AML-193 (cell line): Measurements from ENCODE around the gene DHX57.

Source experiments
- DNase-seq, 2 experiments: peaks; one replicate each; lab custom pipeline; 2025; lab: John Stamatoyannopoulos, UW

Gene DHX57, protein sequence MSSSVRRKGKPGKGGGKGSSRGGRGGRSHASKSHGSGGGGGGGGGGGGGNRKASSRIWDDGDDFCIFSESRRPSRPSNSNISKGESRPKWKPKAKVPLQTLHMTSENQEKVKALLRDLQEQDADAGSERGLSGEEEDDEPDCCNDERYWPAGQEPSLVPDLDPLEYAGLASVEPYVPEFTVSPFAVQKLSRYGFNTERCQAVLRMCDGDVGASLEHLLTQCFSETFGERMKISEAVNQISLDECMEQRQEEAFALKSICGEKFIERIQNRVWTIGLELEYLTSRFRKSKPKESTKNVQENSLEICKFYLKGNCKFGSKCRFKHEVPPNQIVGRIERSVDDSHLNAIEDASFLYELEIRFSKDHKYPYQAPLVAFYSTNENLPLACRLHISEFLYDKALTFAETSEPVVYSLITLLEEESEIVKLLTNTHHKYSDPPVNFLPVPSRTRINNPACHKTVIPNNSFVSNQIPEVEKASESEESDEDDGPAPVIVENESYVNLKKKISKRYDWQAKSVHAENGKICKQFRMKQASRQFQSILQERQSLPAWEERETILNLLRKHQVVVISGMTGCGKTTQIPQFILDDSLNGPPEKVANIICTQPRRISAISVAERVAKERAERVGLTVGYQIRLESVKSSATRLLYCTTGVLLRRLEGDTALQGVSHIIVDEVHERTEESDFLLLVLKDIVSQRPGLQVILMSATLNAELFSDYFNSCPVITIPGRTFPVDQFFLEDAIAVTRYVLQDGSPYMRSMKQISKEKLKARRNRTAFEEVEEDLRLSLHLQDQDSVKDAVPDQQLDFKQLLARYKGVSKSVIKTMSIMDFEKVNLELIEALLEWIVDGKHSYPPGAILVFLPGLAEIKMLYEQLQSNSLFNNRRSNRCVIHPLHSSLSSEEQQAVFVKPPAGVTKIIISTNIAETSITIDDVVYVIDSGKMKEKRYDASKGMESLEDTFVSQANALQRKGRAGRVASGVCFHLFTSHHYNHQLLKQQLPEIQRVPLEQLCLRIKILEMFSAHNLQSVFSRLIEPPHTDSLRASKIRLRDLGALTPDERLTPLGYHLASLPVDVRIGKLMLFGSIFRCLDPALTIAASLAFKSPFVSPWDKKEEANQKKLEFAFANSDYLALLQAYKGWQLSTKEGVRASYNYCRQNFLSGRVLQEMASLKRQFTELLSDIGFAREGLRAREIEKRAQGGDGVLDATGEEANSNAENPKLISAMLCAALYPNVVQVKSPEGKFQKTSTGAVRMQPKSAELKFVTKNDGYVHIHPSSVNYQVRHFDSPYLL (N-terminal part only)

GRCh38 chr2:38875576-38876367, at the start of gene DHX57, which contains the start of gene MORN2:
Gene DHX57, minus strand, starts transcription at chr2:38875934. Its CDS starts 7,529 bp downstream, at chr2:38868405.
Gene MORN2, plus strand, starts transcription at chr2:38875976.
- DNase-seq = peak; percentile 55 to 72

DNA sequence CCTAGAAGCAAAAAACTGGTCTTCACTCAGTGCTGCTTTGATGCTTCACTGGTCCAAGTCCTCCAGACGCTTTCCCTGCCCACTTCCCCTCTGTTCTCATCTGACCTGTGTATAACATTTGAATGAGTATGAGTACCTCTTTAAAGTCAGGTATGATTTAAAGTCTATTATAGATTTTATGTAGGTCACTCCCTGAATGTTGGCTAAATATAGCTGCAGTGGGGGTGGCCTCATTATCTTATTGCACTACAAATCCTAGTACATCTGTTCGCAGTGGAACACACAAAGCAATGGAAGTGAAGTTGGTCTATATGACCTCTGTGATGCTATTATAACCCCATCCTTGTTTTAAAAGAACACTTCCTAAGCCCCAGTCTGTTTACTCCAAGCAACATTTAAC, 47.2 kb upstream of the DHX57 start:
- DNase-seq = no peak

- no peak for DNase-seq
These were observed 46.7 kb upstream of the DHX57 start for GRCh38 chr2:38922389-38922788.

DNA sequence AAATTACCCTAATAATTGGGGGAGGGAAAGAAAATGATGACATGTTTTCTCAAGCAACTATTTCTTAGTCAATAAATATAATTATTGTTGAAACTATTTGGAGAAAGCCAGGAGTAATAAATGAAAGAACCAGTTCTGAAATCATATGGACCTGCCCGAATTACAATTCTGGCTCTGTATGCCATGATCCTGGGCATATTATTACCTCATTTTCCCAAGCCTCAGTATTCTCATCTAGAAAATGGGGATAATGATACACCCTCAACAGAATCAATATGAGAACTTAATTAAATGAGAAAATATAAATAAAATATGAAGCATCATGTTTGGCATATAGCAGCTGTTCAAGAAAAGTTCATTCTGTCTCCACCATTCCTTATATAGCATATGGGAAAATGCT, 36.9 kb upstream of the DHX57 start:
- no peak for DNase-seq

- DNase-seq = no peak
These were observed 35.5 kb upstream of the DHX57 start for GRCh38 chr2:38911191-38911590.

- DNase-seq = no peak
These were observed 34.1 kb upstream of the DHX57 start for GRCh38 chr2:38909872-38910271.

GRCh38 chr2:38907743-38908562, 32.2 kb upstream of the DHX57 start:
- DNase-seq = no peak

DNA sequence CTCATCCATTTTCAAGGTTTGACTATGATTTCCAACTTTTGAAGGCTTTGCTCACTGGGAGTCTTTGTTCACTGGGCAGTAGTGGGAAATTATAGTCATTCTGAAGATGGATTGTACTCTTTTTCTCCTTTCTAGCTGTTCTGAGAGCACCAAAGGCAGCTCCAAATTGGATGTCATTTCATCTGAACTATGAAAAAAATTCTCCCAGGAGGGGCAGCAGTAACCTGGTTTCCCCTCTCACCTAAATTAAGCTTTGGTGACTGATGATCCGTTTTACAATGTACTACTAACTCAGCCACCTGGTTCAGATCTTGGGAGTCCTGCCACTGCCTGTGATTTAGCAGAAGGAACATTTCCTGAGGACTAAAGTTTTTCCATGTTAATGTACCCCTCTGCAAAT, 31.5 kb upstream of the DHX57 start:
- no peak for DNase-seq

GRCh38 chr2:38905251-38905650, 29.5 kb upstream of the DHX57 start:
- DNase-seq = no peak

- DNase-seq = no peak
These were observed 25.0 kb upstream of the DHX57 start for GRCh38 chr2:38900726-38901125.

GRCh38 chr2:38898256-38898655, 22.5 kb upstream of the DHX57 start:
- no peak for DNase-seq

DNA sequence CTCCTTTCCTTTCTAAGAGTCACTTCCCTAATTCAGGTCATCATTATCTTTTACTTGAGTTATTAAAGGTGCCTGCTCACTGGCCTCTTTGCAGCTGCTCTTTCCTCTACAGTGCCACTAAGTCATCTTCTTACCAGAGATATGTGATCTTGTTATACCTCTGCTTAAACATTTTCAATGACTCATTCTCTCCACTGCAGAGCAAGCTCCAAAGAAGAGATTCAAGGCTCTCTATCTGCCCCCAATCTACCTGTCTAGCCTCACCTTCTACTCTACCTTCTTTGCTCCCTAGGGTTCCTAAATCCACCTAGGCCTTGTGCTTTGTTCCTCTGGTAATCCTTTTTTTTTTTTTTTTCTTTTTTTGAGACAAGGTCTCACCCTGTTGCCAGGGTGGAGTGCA, 17.1 kb upstream of the DHX57 start:
- no peak for DNase-seq

DNA sequence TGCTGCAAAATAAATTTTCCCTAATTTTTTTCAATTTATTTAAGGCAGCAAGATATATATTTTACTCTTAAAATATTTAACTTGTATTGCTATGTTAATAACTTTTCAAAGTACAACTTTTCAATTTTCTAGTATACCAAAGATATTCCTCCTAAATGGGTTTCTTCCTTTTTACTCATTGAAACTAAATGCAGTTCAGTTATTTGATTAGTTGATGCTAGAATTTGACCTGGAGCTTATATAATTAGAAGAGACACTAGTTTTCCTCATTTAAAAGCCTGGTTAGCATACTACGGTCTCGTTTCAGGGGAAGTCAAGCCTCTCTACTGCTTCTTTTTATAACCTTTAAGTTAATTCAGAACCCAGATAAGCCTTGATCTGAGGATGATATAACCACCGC, 13.8 kb upstream of the DHX57 start, which contains the start of gene ARHGEF33:
TSS of gene ARHGEF33 (plus strand) at position 301 of the 400 bp plus-strand sequence. CDS start 29,573 bp downstream, outside the sequence.
- DNase-seq = no peak

DNA sequence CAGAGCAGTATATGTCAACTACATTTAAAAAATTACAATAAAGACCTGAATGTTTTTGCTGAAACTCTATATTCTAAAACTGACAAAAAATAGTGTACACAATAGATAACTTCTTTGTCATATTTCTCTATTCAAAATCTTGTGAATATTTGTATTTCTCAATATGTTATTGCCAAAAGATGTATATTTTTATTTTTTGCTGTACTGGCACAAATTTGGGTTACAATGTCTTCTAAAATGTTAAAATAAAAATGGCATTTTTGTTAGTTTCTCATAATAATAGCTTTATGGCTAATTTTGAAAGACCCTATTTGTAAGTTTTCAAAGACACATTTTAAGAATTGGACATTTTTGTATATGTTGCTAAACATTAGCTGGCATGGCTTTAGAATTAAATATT, 13.3 kb upstream of the DHX57 start:
- DNase-seq = no peak

- no peak for DNase-seq
These were observed 12.3 kb upstream of the DHX57 start for GRCh38 chr2:38887902-38888554.

DNA sequence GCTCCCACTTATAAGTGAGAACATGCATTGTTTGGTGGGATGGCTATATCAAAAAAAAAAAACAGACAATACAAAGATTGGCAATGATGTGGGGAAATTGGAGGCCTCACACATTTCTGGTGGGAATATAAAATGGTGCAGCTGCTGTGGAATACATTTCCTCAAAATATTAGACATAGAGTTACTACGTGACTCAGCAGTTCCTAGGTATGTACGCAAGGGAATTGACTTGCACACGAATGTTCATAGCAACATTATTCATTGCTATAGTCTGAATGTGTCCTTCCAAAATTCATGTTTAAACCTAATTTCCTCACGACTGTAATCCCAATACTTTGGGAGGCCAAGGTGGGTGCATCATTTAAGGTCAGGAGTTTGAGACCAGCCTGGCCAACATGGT, 11.6 kb upstream of the DHX57 start:
- DNase-seq = no peak

DNA sequence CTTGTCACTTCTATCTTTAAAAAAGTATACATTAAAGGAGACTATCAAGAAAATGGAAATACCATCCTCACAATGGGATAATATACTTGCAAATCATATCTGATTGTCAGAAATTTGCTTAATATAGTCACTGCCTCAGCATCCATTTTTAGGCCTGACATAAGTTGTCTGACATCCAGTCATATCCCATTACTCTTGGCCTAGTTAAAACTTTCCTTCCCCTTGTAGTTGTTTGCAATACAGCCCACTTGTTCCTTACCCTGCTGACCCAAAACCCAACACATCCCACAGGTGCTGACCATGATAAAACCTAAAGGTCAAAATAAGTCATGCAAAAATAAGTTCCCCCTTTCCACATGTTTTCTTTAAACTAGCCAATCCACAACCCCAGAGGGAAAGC, 10.3 kb upstream of the DHX57 start:
- no peak for DNase-seq

DNA sequence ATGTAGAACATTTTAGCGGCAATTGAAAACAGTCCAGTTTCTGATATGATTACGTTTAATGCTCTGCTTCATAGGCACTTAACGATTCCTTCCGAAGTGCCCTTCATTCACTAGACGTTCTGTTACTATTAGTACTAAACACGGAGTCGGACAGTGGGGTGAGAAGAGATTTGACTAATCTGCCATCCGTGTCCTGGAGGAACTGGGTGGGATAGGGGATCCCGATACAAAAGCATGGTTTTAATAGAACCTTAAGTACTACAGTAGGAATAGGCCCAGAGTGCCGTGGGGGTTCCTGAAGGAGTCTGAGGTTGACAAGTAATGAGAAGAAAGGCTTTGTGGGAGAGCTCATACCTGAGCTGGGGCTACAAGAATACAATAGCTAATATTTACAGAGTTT, 673 bp upstream of the DHX57 start:
- DNase-seq = no peak

DNA sequence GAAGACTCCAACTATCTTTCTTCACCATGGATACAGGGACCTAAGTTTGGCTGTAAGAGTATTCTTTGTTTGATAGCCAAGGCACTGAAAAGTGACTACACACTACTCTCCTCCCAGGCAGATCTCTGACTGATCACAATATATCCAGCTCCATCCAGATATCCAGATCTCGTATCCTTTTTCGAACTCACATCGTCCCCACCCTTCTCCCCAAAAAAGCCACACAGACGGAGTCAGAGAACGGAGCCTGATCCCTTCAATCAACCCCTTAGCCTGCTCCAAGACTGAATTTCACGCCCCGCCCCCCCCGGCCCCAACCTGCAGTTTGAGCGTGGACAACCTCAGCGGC, 533 bp downstream of the DHX57 start:
- DNase-seq = no peak

DNA sequence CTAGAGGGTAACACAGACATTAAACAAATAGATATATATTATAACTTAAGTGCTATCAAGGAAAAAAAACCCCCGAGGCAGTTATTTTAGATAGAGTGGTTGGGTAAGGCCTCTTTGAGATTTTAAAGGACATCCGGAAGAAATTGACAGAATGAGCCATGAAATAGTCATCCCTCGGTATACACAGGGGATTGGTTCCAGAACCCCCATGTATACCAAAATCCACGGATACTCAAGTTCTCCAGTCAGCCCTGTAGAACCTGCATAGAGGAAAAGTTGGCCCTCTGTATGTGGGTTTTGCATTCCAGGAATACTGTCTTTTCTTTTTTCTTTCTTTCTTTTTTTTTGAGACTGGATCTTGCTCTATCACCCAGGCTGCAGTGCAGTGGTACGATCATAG, 2.0 kb downstream of the DHX57 start:
- no peak for DNase-seq
